ENCODE measurements around the gene CDKL1.
"Not testable (repeated sequence)": the region's sequence is repeated elsewhere in the genome, so short reads cannot be mapped to it uniquely, and the experiment has no call there.

CDKL1 gene

DNA sequence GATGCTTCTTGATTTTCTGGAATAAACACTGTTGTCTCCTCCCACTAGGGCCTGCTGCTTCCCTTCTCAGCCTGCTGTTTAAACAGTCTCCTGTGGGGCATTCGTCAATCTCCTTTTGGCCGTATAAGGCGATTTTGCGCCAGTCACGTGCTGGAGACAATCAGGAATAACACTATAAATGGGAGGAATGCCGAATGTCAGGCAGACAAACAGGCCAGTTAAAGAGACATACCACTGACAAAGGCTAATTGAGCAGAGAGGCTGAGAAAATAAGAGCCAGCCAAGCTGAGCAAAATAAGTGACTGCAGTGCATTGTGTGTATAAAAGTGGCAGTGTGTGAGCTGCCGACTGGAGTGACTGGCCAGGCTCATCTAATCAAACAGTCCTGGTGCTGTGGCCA lies 61.3 kb downstream of the CDKL1 start:
- DNase-seq (ENCODE audit: low read depth in 3 of 3), result no peak

DNA sequence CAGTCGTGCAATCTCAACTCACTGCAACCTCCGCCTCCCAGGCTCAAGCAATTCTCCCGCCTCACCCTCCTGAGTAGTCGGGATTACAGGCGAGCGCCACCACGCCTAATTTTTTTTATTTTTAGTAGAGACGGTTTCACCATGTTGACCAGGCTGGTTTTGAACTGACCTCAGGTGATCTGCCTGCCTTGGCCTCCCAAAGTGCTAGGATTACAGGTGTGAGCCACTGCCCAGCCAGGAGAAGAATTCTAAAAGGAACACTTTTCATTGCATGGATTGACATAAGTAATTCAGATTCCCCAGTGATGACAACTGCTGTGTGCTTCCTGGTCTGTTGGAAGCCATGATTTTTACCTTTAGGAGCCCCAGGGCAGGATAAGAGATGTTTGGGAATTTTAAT lies 62.5 kb downstream of the CDKL1 start:
- no peak for DNase-seq (ENCODE audit: low read depth in 3 of 3)

DNA sequence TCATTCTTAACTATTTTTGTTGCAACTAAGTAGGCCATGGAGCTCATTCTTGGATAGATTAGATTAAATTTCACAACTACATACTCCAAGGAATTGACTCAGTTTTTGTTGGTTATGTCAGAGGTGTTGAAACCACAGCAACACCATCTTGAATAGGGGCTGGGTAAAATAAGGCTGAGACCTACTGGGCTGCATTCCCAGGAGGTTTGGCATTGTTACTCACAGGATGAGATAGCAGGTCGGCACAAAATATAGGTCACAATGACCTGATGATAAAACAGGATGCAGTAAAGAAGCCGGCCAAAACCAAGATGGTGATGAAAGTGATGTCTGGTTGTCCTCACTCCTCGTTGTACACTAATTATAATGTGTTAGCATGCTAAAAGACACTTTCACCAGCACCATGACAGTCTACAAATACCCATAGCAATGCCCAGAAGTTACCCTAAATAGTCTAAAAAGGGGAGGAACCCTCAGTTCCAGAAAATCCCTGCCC lies 63.6 kb downstream of the CDKL1 start:
- no peak for DNase-seq (ENCODE audit: low read depth in 3 of 3)

DNA sequence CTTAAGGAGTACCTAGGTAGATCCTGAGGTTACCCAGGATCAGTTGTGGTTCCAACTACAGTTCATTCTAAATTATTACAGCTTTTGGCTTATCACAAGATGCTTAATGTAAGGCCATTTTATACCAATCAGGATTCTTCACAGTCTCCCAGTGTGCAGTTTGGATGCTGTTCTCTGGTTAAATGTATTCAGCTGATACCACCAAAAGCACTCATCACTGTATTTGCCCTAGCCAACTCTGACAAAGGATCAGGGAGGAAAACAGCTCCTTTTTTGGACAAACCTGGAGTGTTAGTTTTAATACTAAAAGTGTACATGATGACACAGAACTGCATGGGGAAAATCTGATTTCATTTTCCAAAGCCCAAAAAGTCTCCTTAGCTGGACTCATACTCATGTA lies 65.1 kb downstream of the CDKL1 start:
- no peak for DNase-seq (ENCODE audit: low read depth in 3 of 3)

DNA sequence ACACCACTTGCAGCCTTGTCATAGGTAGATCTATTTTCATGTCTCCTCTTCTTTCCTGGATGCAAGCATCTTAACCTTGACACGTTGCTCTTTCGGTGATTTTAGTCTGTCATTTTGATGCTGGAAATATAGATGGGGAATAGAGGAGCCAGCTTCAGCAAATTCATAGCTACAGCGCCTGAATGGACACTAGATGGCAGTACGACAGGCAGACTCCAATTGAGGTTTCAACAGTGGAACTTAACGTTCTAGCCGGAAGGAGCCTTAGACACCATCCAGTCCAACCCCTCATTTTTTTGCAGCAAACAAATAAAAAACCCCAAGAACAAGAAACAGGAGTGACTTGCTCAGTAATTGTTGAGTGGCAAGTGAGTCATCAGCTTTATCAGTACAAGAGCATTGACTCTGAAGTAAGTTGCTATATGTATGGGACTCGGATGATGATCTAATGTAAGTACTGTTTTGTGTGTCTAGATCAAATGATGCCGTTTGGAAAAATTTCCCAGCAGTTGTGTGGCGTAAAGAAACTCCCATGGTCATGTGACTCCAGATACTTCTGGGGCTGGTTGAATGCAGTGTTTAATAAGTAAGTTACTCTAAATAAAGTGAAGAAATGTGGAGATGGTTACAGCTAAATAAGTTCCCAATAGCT lies 75.5 kb downstream of the CDKL1 start:
- DNase-seq (ENCODE audit: low read depth in 3 of 3), result peak in 2 of 3 experiments; percentile 40 to 52

DNA sequence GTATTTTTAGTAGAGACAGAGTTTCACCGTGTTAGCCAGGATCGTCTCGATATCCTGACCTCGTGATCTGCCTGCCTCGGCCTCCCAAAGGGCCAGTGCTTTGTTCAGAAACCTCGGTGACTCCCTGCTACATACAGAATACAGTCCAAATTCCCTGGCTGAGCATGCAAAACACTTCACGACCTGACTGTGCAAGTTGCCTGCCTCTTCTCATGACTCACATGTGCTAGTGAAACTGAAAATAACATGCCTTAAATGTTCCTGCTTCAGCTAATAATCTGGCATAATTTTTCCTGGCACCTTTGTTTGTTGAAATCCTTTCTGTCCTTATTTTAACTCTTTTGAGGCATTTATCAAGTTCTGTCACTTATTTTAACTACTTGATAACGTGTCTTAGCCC lies 76.4 kb downstream of the CDKL1 start:
- DNase-seq (ENCODE audit: low read depth in 3 of 3), result no peak

DNA sequence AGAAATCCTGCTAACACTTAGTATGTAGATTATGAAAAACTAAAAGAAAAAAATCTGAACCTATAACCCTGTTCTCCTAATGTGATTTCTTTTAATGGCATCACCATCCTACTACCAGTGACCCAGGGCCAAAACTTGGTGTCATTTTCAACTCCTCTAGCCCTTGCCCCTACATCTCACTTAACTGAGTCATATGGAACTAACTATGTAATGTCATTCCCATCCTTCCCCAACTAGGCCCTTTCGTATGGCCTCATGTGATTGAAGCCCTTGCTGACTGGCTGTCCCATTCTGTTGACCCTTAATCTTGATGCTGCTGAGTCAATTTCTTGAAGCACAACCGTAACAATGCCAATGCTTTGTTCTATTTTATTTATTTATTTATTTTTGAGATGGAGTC lies 77.0 kb downstream of the CDKL1 start:
- no peak for DNase-seq (ENCODE audit: low read depth in 3 of 3)

DNA sequence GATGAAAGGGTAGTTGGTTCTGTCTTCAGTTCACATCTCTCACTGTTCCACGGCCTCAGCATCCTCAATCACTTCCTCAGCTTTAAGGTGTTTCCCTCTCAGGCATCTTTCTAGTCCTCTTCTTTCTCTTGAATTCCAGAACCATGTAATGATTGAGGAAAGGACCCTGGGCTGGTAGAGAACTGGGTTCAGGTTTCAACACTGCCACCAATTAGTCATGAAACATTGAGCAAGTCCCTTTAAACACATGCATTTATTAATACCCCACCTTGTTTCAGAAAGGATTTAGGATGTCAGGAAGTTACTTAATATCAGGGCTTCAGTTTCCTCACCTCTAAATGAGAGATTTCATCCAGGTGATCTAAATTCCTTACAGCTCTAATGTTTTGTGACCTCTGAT lies 77.4 kb downstream of the CDKL1 start:
- DNase-seq (ENCODE audit: low read depth in 3 of 3), result no peak

DNA sequence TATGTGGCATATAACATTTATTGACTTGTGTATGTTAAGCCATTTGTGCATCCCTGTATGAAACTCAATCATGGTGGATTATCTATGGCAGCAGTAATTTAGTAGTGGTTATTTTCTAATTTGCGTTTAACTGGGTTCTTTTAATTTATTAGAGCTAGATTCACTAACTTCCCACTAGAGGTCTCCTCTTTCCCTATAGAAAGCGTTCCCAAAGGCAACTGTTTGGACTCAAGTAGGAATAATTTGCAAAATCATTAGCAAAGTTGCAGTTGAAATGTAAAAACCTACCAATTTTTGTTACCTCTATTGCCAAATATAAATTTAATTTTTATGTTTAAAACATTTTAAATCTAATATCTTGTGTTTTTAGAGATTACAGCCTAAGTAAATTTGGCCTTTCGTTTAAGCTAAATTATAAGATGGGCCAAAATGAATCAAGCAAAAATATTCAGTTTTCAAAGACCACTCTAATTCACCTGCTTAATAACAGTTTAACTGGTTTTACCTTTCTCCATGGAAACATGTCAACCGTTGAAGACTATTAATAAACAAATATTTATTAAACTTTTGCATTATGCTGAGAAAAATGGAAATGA lies 78.6 kb downstream of the CDKL1 start:
- DNase-seq (ENCODE audit: low read depth in 3 of 3), result no peak

DNA sequence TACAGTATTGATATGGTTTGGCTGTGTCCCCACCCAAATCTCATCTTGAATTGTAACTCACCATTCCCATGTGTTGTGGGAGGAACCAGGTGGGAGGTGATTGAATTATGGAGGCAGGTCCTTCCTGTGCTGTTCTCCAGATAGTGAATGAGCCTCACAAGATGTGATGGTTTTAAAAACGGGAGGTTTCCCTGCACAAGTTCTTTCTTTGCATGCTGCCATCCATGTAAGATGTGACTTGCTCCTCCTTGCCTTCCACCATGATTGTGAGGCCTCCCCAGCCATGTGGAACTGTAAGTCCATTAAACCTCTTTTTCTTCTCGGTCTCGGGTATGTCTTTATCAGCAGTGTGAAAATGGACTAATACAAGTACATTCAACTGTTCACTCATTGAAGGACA lies 82.6 kb downstream of the CDKL1 start:
- DNase-seq (ENCODE audit: low read depth in 3 of 3), result not testable (repeated sequence)

DNA sequence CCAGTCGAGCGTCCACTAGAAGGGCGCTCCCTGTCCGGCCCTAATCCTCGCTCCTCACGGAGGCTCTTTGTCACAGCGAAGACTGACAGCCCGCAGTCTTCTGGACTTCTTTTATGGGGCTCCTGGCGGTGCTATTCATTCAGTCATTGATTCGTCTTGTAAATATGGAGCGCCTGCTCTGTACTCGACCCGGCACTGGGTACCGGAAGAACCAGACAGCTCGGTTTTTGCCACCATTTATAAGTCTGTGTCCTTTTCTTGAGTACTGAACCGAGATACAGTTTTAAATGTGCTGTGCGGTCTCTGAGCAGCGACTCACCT lies 84.0 kb downstream of the CDKL1 start:
- no peak for DNase-seq (ENCODE audit: low read depth in 3 of 3)

DNA sequence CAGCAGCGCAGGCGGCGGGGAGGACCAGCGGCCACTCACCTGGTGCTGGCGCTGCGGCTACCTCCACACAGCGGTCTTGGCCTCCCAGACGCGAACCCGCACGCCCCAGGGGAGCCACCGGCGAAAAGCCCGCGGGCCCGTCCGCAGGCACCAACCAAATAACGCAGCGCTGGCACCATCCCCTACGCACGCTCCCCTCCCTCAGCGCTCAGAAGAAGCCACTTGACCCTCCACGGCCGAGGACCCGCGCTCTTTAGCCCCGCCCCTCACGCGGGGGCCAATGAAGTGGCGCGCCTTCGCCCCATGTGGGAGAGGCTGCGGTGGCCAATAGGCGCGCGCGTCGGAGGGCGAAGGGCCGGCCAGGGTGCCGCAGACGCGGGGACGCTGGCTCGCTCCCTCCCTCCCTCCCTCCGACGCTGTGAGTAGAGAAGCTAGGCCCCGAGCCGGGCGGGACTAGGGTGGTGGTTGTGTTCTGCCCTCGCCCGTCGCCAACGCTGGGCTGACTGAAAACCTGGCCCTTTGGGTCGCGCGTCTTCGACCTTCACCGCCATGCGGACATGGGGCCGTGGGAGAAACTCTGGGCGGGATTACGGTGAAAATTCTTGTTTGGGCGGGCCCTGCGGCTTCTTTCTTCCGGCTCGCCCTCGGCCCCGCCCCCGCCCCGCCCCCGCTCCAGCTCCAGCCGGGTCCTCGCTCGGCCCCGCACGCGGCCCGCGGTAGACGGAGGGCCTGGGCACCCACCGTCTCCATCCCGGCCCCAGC lies 84.5 kb downstream of the CDKL1 start, which contains the start of the genes DMAC2L and L2HGDH:
Gene DMAC2L (plus strand): TSS at position 353 of the 762 bp plus-strand sequence. CDS start 9,164 bp downstream, outside the sequence.
Gene L2HGDH (minus strand): TSS at position 258 of the 762 bp plus-strand sequence. CDS start 79 bp downstream, at position 179.
- DNase-seq (ENCODE audit: low read depth in 3 of 3), result peak; percentile 70 to 89 (median 81)

DNA sequence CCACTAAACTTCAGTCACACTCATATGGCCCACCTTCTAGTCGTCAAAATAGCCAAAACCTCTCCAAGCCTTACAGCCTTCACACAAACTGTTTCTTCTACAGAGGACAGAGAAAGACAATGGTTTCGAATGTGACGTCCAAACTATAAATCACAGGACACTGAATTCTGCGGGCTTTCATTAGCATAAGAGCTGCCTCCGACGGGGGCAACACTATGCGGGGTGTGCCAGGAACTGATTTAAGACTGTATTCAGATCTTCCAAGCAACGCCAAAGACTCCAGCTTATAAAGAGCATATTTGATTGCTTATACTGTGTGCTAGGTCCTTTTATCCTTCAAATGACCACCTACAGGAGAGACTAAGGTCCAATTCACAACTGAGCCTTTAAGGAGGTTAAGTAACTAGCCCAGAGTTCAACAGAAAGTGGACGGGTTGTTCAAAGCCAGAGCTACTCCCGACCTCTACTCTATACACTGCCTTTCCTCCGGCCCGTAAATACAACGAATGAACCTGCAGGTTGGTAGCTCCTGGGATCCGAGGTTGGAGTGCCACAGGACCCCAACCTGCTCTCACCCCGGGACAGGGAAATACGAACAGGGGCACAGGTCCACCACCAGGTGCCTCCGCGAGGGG lies 85.2 kb downstream of the CDKL1 start:
- no peak for DNase-seq (ENCODE audit: low read depth in 3 of 3)

DNA sequence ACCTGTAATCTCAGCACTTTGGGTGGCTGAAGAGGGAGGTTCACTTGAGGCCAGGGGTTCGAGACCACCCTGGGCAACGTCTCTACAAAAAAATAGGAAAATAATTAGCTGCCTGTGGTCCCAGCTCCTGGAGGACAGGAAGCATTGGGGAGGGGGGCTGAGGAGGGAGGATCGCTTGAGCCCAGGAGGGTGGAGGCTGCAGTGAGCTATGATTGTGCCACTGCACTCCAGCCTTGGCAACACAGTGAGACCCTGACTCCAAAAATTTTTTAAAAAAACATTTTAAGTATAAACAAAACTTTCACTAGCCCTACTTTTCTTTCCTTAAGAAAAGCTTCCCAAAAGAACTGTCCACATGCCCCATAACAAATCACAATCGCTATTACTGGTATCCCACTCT lies 86.2 kb downstream of the CDKL1 start:
- DNase-seq (ENCODE audit: low read depth in 3 of 3), result no peak

DNA sequence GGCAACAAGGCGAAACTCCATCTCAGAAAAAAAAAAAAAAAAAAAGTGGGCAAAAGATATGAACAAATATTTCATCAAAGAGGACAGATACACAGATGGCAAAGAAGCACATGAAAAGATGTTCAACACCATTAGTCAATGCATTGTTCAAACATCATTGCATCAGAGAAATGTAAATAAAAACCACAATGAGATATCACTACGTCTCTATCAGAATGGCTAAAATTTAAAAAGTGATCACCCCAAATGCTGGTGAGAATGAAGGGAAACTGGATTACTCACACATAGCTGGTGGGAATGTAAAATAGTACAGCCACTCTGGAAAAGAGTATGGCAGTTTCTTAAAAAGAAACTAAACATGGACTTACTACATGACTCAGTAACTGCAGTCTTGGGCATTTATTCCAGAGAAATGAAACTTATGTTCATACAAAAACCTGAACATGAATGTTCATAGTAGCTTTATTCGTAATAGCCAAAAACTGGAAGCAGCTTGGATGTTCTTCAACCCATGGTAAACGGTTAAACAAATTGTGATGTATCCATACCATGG lies 88.2 kb downstream of the CDKL1 start:
- DNase-seq (ENCODE audit: low read depth in 3 of 3), result no peak

DNA sequence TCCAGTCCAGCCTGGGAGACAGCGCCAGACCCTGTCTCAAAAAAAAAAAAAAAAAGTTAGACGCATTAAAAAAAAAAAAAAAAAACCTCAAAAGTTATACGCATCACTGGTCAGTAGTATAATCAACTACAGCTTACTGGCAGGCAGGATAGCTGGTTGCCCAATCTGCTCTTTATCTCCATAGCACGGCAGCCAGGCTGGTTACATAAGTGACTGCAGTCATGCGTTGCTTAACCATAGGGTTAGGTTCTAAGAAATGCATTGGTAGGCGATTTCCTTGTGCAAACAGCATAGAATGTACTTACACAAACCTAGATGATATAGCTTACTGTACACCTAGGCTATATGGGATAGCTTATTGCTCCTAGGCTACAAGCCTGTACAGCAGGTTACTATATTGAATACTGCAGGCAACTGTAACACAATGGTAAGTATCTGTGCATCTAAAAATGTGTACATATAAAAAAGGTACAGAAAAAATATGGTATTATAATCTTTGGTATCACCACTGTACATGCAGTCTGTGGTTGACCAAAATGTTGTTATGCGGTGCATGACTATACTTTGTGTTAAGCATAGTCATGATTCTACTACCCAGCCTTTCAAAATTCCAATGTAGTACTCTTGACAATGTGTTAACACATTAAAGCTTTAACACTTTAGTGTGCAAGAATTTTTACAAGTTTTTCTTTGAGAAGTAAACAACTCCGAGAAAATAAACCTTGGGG lies 92.8 kb downstream of the CDKL1 start:
- DNase-seq (ENCODE audit: low read depth in 3 of 3), result no peak

DNA sequence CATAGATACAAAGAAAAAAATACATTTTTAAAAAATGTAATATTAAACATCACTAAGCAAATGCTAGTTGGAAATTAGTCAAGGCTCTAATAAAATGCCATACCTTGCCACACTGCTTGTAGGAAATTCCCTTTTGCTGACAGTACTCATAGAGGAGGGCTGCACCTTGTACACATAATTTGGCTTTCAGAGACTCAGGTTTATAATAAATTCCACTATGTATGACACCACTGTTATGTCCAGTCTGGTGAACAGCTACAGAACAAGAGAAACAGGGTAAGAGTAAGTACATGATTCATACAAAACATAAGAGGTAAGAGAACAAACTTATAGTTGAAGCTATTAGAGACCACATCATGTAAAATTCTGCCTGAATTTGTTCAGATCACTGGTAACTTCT lies 94.8 kb downstream of the CDKL1 start:
- DNase-seq (ENCODE audit: low read depth in 3 of 3), result no peak

DNA sequence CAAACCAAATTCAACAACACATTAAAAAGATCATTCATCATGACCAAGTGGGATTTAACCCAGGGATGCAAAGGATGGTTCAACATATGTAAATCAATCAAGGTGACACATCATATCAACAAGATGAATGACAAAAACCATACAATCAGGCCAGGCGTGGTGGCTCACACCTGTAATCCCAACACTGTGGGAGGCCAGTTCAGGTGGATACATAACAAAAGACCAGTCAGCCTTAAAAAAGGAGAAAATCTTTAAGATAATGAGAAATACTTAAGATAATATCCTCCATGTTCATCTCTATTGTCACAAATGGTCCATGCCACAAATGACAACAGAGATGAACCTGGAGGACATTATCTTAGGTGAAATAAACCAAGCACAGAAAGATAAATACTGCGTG lies 97.1 kb downstream of the CDKL1 start:
- no peak for DNase-seq (ENCODE audit: low read depth in 3 of 3)

DNA sequence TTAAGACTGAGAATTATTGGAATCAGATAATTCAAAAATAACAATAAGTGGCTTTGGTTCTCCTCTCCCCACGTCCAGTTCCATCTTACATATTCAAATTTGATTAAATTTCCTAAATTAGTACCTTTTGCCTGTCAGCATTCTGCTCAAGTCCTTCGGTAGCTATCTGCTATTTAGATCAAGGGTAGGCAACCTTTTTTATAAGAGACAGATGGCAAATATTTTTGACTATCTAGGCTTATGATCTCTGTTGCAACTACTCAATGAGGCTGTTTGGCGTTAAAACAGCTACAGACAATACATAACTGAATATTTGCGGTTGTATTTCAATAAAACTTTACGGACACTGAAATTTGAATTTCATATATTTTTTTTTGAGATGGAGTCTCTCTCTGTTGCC lies 106.4 kb downstream of the CDKL1 start:
- no peak for DNase-seq (ENCODE audit: low read depth in 3 of 3)

DNA sequence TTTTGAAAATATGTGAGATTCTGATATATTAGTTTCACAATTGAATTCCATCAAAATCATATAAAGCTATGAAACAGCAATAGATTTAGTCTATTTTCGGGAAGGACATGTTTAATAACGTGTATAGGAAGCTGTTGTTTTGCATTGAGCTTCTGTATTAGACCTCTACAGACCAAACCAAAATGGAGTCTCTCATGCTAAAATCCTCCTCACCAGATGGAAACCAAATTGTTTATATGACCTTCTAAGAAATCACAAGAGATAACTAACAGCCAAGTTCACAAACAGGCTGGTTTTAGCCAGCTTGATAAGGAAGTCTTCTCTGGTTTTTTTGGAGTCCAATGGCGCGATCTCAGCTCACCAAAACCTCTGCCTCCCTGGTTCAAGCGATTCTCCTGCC lies 108.5 kb downstream of the CDKL1 start:
- DNase-seq (ENCODE audit: low read depth in 3 of 3), result no peak

DNA sequence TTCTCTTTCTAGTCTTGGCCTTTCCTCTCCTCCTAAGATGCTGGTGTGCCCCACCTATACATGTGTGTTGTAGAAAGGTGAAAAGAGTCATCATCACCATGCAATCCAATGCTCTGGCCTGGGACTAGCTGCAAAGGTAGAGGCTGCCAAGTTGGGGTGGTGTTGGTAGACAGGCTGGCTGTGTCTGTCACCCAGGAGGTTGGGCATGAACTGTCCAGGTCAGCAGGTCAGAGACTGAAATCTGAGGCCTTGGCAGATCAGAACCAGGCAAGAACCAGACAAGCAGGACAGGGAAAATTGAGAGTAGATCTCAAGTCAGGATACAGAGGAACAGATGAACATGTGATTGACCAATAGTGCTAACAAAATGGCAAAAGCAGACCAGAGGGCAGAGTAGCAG lies 110.8 kb downstream of the CDKL1 start:
- no peak for DNase-seq (ENCODE audit: low read depth in 3 of 3)

All from stimulated activated CD4-positive, alpha-beta T cell treated with anti-CD3 and anti-CD28 coated beads, TNF-alpha, amount 100 ng/mL, for 4 hours (primary cell).